Endothelial cell of umbilical vein (primary cell): ENCODE data around the gene CHCHD3. TPM values are rescaled to one million over a fixed set of nuclear protein-coding genes. Genes with fewer than 3 reads are reported as not detected.

Experiments
- BruUV-seq: library from RNA; stranded (reverse); fragments of 400-500 nt; replicated peaks from 2 replicates; lab custom pipeline; 2021; lab: Mats Ljungman, UMichigan
- CTCF ChIA-PET: fragments of 300-600, 350-600 bp; sonication (Branson Sonifier 250); formaldehyde crosslinking; loops from one replicate; lab custom pipeline; 2021; ENCODE audit warnings: antibody characterized with exemption, inconsistent platforms; lab: Charles Lee
- POLR2A ChIA-PET: fragments of 300-600, 350-600 bp; sonication (Branson Sonifier 250); formaldehyde crosslinking; loops from one replicate; lab custom pipeline; 2021; ENCODE audit warnings: antibody characterized with exemption, inconsistent platforms; lab: Charles Lee
- DNase-seq: peaks from one replicate; pipeline ENCODE4 v3.0.0-alpha.2; 2011; ENCODE audit warnings: low read depth, low spot score
- FAIRE-seq: peaks from 2 replicates; lab custom pipeline; 2011; peaks lifted over from hg19 to GRCh38; lab: Jason Lieb, UNC
- H2AFZ ChIP-seq: 2 replicates; pipeline ENCODE4 v1.6.0; 2012; ENCODE audit warnings: low read depth, low read length, control low read depth, inconsistent platforms
- H3K27ac ChIP-seq: 2 replicates; pipeline ENCODE4 v1.5.1; 2011; ENCODE audit warnings: low read depth, mild to moderate bottlenecking, control low read depth, low read length, moderate library complexity; ENCODE audit not compliant: insufficient read depth
- H3K27me3 ChIP-seq, 2 experiments: 2 replicates each; pipeline versions ENCODE4 v1.6.0 to v1.6.1; 2011; ENCODE audit warnings: low read length in 2 of 2, mixed read lengths in 1 of 2; ENCODE audit not compliant: control insufficient read depth in 2 of 2, insufficient read depth in 2 of 2
- H3K36me3 ChIP-seq, 2 experiments: 2 replicates in 1 of 2; 3 replicates in 1 of 2; pipeline ENCODE4 v1.5.1; 2011; ENCODE audit warnings: low read length in 2 of 2, mild to moderate bottlenecking in 1 of 2, moderate library complexity in 1 of 2; ENCODE audit not compliant: control insufficient read depth in 2 of 2, insufficient read depth in 2 of 2; ENCODE audit errors: extremely low read depth in 1 of 2
- H3K4me1 ChIP-seq: 3 replicates; pipeline ENCODE4 v1.5.1; 2011; ENCODE audit warnings: mild to moderate bottlenecking, low read length; ENCODE audit not compliant: control insufficient read depth, insufficient read depth; ENCODE audit errors: extremely low read depth
- H3K4me2 ChIP-seq: 2 replicates; pipeline ENCODE4 v1.6.1; 2011; ENCODE audit warnings: low read length, control low read depth, mixed read lengths; ENCODE audit not compliant: insufficient read depth
- H3K4me3 ChIP-seq, 3 experiments: fragments of 200-600 bp in 1 of 3; sonication (generic), shearing (Covaris generic) in 1 of 3; replicated peaks in 1 of 3; 2 replicates each; pipeline ENCODE4 v1.5.1; 2011 to 2016; ENCODE audit warnings: control low read depth in 3 of 3, low read length in 3 of 3, mild to moderate bottlenecking in 2 of 3, inconsistent platforms in 1 of 3, low read depth in 1 of 3, moderate library complexity in 1 of 3; ENCODE audit not compliant: insufficient read depth in 1 of 3
- H3K79me2 ChIP-seq: 2 replicates; pipeline ENCODE4 v1.6.0; 2012; ENCODE audit warnings: low read length, inconsistent platforms; ENCODE audit not compliant: control insufficient read depth, insufficient read depth
- H3K9ac ChIP-seq: replicated peaks from 2 replicates; pipeline ENCODE3; 2011; ENCODE audit warnings: low read length, control low read depth; ENCODE audit not compliant: insufficient read depth; ENCODE audit errors: extremely low read depth
- H3K9me1 ChIP-seq: replicated peaks from 3 replicates; pipeline ENCODE4 v1.6.0; 2011; ENCODE audit warnings: mild to moderate bottlenecking, low read length; ENCODE audit not compliant: control insufficient read depth, insufficient read depth; ENCODE audit errors: extremely low read depth
- H3K9me3 ChIP-seq: replicated peaks from 2 replicates; pipeline ENCODE4 v1.5.1; 2012; ENCODE audit warnings: low read length, inconsistent platforms; ENCODE audit not compliant: control insufficient read depth, insufficient read depth
- H4K20me1 ChIP-seq: replicated peaks from 2 replicates; pipeline ENCODE3; 2011; ENCODE audit warnings: mild to moderate bottlenecking, low read length; ENCODE audit not compliant: control insufficient read depth, insufficient read depth; ENCODE audit errors: extremely low read depth
- CTCF ChIP-seq, 2 donors: IDR thresholded peaks; 1 replicate in 1 of 2; 2 replicates in 1 of 2; pipeline ENCODE4 v1.5.1; 2011; ENCODE audit warnings: low read length in 2 of 2, mild to moderate bottlenecking in 2 of 2, moderate library complexity in 2 of 2, control low read depth in 1 of 2, inconsistent platforms in 1 of 2, low read depth in 1 of 2; ENCODE audit not compliant: insufficient read depth in 1 of 2; ENCODE audit errors: extremely low read depth in 1 of 2
- EZH2 ChIP-seq: IDR thresholded peaks from 2 replicates; pipeline ENCODE4 v1.6.1; 2012; ENCODE audit warnings: borderline replicate concordance, low read depth, mild to moderate bottlenecking, moderate library complexity, low read length, inconsistent platforms; ENCODE audit not compliant: severe bottlenecking
- FOS ChIP-seq: IDR thresholded peaks from 2 replicates; pipeline ENCODE4 v1.6.1; 2011; ENCODE audit warnings: mild to moderate bottlenecking, low read length, moderate library complexity, borderline replicate concordance; ENCODE audit not compliant: insufficient read depth
- GATA2 ChIP-seq: IDR thresholded peaks from 2 replicates; pipeline ENCODE4 v1.7.0; 2011; ENCODE audit warnings: low read depth, mild to moderate bottlenecking, moderate library complexity, mixed read lengths, low read length; ENCODE audit not compliant: insufficient read length, insufficient read depth
- JUN ChIP-seq: IDR thresholded peaks from 2 replicates; pipeline ENCODE4 v1.6.1; 2011; ENCODE audit warnings: borderline replicate concordance, low read depth; ENCODE audit not compliant: insufficient read length, insufficient read depth
- MAX ChIP-seq: IDR thresholded peaks from 2 replicates; pipeline ENCODE4 v1.6.1; 2011; ENCODE audit not compliant: insufficient read depth, insufficient read length
- MYC ChIP-seq: IDR thresholded peaks from one replicate; pipeline ENCODE4 v1.6.1; 2011; ENCODE audit warnings: mild to moderate bottlenecking, low read depth, low read length
- POLR2A ChIP-seq: IDR thresholded peaks from 2 replicates; pipeline ENCODE4 v1.6.1; 2012; ENCODE audit warnings: low read depth, mild to moderate bottlenecking, control low read depth, low read length
- POLR2AphosphoS5 ChIP-seq: IDR thresholded peaks from 2 replicates; pipeline ENCODE4 v1.6.1; 2012; ENCODE audit warnings: low read depth, mild to moderate bottlenecking, control low read depth, low read length, moderate library complexity; ENCODE audit not compliant: insufficient read depth
- dilution Hi-C: fragments of 300-500 bp; cut with MboI; formaldehyde crosslinking; loops from one replicate; pipeline ENCODE4 v1.15.0; 2019; ENCODE audit warnings: low sequenced_read_pairs; ENCODE audit not compliant: extremely low pct_ligation_motif_present
- intact Hi-C: fragments of 100-400 bp; cut with micrococcal nuclease; formaldehyde crosslinking; loops from one replicate; pipeline ENCODE4 v1.10.0; 2022
- polyA plus RNA-seq, 4 experiments: library from polyadenylated mRNA; depleted of rRNA in 3 of 4; stranded (reverse) in 3 of 4; unstranded in 1 of 4; fragments of >200 nt; gene quantifications; 2 replicates each; pipeline versions ENCODE4 v1.2.1 to v1.2.3, GENCODE V29; 2011 to 2012; ENCODE audit warnings: missing spikeins in 1 of 4
- total RNA-seq: library from RNA; stranded (reverse); gene quantifications from 2 replicates; pipeline ENCODE4 v1.2.3, GENCODE V29; 2021

Gene CHCHD3
- total and polyA plus RNA-seq, 2 donors (not counting 3 experiments of a cell fraction or from before 2014, with no cell fraction given) = 22.0 to 63.7 TPM

GRCh38 chr7:133124974-133125373 is 43.1 kb upstream of the CHCHD3 start:
- no TSS peak for BruUV-seq
- Histone ChIP-seq H3K36me3 (no peaks in the 10 kb centered on the region), H4K20me1 (no peaks in the 10 kb centered on the region), H3K4me2 (no peak overlapping the region), H3K4me3 (no peak overlapping the region), H3K27me3 (peaks cover 2 to 3% of the 10 kb centered on the region in 2 experiments), H3K27ac (no peak overlapping the region), H3K9me3 (no peaks in the 10 kb centered on the region), H3K4me1 (no peaks in the 10 kb centered on the region), H3K79me2 (no peaks in the 10 kb centered on the region), H3K9me1 (no peaks in the 10 kb centered on the region), H3K9ac (no peak overlapping the region), H2AFZ (no peak overlapping the region)
- DNase-seq (no peak), FAIRE-seq (no peak)
- dilution Hi-C loops (no loop called here), intact Hi-C loops (no loop called here)
- no peak for TF ChIP-seq MYC
- no peak for TF ChIP-seq POLR2A
- TF ChIP-seq EZH2 = no peak
- TF ChIP-seq FOS = no peak
- CTCF ChIA-PET = interaction anchor here (1.6 kb wide), 1 partner anchor 19 kb away, joined by 3 read pairs; no protein-coding TSS in a partner anchor
- POLR2A ChIA-PET = no interaction called here

- no peaks in the 10 kb centered on the region for H4K20me1 ChIP-seq
- FAIRE-seq = no peak
- ChIA-PET POLR2A (no interaction called here), CTCF (no interaction called here)
- no peaks in the 10 kb centered on the region for H3K79me2 ChIP-seq
- no TSS peak for BruUV-seq
- H3K9me3 ChIP-seq = no peaks in the 10 kb centered on the region
- TF ChIP-seq POLR2AphosphoS5 = no peak
- no peak for TF ChIP-seq CTCF (IDR thresholded peaks at IDR 0.05; ENCODE audit: extremely low read depth in 1 of 2, insufficient read depth in 1 of 2, low read depth in 1 of 2, low read length in 2 of 2)
- no peak for TF ChIP-seq JUN
- TF ChIP-seq MYC = no peak
- TF ChIP-seq POLR2A = no peak
- no peak for TF ChIP-seq MAX
- TF ChIP-seq EZH2 = no peak
- TF ChIP-seq FOS = no peak
- TF ChIP-seq GATA2 = no peak
- no peak overlapping the region for H2AFZ ChIP-seq
- H3K27me3 ChIP-seq = peaks cover 3 to 5% of the 10 kb centered on the region in 2 experiments
- H3K27ac ChIP-seq = no peak overlapping the region
- H3K36me3 ChIP-seq = no peaks in the 10 kb centered on the region
- intact Hi-C loops (no loop called here), dilution Hi-C loops (no loop called here)
- no peak overlapping the region for H3K4me3 ChIP-seq
- DNase-seq = no peak
- H3K4me1 ChIP-seq = no peaks in the 10 kb centered on the region
- H3K4me2 ChIP-seq = no peak overlapping the region
- no peak overlapping the region for H3K9ac ChIP-seq
- H3K9me1 ChIP-seq = no peaks in the 10 kb centered on the region
Observed at GRCh38 chr7:133121175-133121844, 39.4 kb upstream of the CHCHD3 start.
